ENCODE results near the gene EGLN2.

DNA sequence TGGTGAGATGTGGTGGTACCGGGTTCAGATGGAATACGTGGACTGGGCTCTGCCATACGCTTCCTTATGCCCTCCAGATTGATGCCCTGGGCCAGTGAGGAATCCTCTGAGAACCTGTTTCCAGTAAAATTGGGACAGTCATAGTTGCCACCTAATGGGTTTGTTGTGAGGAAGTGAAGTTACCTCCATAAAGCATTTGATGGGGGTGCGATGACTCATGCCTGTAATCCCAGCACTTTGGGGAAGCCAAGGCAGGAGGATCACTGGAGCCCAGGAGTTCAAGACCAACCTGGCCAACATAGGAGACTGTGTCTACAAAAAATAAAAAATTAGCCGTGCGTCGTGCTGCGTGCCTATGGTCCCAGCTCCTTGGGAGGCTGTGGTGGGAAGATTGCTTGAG lies 43.2 kb upstream of the EGLN2 start:
- TF ChIP-seq, protein P1, sequence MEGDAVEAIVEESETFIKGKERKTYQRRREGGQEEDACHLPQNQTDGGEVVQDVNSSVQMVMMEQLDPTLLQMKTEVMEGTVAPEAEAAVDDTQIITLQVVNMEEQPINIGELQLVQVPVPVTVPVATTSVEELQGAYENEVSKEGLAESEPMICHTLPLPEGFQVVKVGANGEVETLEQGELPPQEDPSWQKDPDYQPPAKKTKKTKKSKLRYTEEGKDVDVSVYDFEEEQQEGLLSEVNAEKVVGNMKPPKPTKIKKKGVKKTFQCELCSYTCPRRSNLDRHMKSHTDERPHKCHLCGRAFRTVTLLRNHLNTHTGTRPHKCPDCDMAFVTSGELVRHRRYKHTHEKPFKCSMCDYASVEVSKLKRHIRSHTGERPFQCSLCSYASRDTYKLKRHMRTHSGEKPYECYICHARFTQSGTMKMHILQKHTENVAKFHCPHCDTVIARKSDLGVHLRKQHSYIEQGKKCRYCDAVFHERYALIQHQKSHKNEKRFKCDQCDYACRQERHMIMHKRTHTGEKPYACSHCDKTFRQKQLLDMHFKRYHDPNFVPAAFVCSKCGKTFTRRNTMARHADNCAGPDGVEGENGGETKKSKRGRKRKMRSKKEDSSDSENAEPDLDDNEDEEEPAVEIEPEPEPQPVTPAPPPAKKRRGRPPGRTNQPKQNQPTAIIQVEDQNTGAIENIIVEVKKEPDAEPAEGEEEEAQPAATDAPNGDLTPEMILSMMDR (IDR thresholded peaks at IDR 0.05) = no peak
- TF ChIP-seq ZFX (IDR thresholded peaks at IDR 0.05; ENCODE audit: borderline replicate concordance) = no peak
